ENCODE data around the gene HGFAC. TPM values are rescaled to one million over a fixed set of nuclear protein-coding genes. Genes with fewer than 3 reads are reported as not detected.
A peak's percentile ranks its signal among the peaks of the same experiment; 100 is the strongest.

Gene HGFAC
- total and polyA plus RNA-seq, 2 of the 13 experiments (the other 11 are each of a cell fraction or from before 2014, with no cell fraction given), result 8.5 to 63.6 TPM

DNA sequence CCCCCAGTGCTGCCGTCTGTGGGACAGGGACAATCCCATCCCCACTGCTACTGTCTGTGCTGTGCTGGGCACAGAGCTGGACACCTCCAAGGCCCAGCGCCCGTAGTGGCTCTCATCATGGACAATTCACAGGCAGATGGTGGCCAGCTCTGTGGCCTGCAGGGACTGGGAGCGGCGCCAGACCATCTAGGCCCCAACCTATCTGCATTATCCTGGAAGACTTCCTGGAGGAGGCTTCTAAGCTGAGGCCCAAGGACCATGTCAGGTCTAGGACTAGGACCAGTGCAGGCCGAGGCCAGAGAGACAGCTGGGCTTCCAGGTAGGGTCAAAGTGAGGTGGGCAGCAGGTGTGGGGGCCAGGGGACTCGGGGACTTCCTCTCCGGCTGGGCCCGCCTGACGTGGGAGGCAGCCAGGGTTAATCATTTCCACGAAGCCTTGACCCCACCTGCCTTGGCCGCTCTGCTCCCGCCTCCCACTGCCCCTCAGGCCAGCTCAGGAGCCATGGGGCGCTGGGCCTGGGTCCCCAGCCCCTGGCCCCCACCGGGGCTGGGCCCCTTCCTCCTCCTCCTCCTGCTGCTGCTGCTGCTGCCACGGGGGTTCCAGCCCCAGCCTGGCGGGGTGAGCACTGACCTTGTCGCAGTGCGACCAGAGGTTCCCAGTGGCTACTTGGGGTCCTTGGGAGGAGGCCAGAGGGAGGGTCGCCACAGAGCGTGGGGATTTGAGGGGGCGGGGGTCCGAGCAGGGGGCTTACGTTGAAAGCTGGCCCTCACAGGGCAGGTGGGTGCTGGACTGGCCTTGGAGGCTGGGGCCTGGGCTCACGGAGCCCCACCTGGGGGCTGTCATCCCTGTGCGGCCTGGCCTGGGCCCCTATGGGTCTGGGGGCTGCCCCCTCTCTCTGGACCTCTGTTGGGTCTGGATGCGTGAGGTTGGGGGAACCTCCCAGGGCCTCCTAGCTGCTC lies at the start of gene HGFAC (continued):
- TF ChIP-seq, protein P1, sequence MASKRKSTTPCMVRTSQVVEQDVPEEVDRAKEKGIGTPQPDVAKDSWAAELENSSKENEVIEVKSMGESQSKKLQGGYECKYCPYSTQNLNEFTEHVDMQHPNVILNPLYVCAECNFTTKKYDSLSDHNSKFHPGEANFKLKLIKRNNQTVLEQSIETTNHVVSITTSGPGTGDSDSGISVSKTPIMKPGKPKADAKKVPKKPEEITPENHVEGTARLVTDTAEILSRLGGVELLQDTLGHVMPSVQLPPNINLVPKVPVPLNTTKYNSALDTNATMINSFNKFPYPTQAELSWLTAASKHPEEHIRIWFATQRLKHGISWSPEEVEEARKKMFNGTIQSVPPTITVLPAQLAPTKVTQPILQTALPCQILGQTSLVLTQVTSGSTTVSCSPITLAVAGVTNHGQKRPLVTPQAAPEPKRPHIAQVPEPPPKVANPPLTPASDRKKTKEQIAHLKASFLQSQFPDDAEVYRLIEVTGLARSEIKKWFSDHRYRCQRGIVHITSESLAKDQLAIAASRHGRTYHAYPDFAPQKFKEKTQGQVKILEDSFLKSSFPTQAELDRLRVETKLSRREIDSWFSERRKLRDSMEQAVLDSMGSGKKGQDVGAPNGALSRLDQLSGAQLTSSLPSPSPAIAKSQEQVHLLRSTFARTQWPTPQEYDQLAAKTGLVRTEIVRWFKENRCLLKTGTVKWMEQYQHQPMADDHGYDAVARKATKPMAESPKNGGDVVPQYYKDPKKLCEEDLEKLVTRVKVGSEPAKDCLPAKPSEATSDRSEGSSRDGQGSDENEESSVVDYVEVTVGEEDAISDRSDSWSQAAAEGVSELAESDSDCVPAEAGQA (IDR thresholded peaks at IDR 0.05; ENCODE audit: low read depth), result 0 out of 2 replicates have a peak, but pooled peaks have one; percentile 42
- TF ChIP-seq, protein P1 (CRISPR knock-in tag; IDR thresholded peaks at IDR 0.05; ENCODE audit: borderline replicate concordance), result no peak
- TF ChIP-seq, protein P2, sequence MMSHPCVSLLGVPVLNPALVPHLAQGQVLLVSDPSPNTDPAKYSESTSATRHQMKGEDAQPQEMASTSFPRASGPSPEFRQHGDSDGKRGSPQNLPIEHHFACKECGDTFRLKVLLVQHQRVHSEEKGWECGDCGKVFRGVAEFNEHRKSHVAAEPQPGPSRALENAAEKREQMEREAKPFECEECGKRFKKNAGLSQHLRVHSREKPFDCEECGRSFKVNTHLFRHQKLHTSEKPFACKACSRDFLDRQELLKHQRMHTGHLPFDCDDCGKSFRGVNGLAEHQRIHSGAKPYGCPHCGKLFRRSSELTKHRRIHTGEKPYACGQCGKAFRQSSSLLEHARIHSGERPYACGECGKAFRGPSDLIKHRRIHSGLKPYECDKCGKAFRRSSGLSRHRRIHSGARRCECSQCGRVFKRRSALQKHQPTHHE (CRISPR knock-in tag; IDR thresholded peaks at IDR 0.05; ENCODE audit: borderline replicate concordance), result no peak
- TF ChIP-seq GFI1 (CRISPR knock-in tag; IDR thresholded peaks at IDR 0.05; ENCODE audit: borderline replicate concordance) (0 out of 2 replicates have a peak, but pooled peaks have one; percentile 58), PLRG1 (conservative IDR thresholded peaks at IDR 0.05) (no peak), RXRA (CRISPR knock-in tag; IDR thresholded peaks at IDR 0.05) (peak; percentile 88), ZNF343 (CRISPR knock-in tag; IDR thresholded peaks at IDR 0.05) (no peak), KLF13 (CRISPR knock-in tag; IDR thresholded peaks at IDR 0.05) (no peak), ZNF354B (CRISPR knock-in tag; IDR thresholded peaks at IDR 0.05) (no peak), ZSCAN12 (CRISPR knock-in tag; IDR thresholded peaks at IDR 0.05) (no peak), ZKSCAN1 (IDR thresholded peaks at IDR 0.05; ENCODE audit: low read length) (no peak), HOXA3 (CRISPR knock-in tag; IDR thresholded peaks at IDR 0.05) (peak; percentile 81), DNMT3B (CRISPR knock-in tag; conservative IDR thresholded peaks at IDR 0.05) (no peak), HDAC2 (CRISPR knock-in tag; IDR thresholded peaks at IDR 0.05) (peak; percentile 55), ZNF782 (CRISPR knock-in tag; IDR thresholded peaks at IDR 0.05; ENCODE audit: borderline replicate concordance) (no peak), NR2C2 (CRISPR knock-in tag; IDR thresholded peaks at IDR 0.05; ENCODE audit: borderline replicate concordance) (peak; percentile 72; the same call in 1 of the 2 replicates), ELF1 (CRISPR knock-in tag; IDR thresholded peaks at IDR 0.05) (peak; percentile 63; the same call in 1 of the 2 replicates), HOXA9 (CRISPR knock-in tag; IDR thresholded peaks at IDR 0.05; ENCODE audit: borderline replicate concordance) (no peak), MTA1 (CRISPR knock-in tag; IDR thresholded peaks at IDR 0.05; ENCODE audit: borderline replicate concordance) (no peak; the same call in 1 of the 2 replicates)
- TF ChIP-seq, protein P3, sequence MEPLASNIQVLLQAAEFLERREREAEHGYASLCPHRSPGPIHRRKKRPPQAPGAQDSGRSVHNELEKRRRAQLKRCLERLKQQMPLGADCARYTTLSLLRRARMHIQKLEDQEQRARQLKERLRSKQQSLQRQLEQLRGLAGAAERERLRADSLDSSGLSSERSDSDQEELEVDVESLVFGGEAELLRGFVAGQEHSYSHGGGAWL (CRISPR knock-in tag; IDR thresholded peaks at IDR 0.05), result no peak
- TF ChIP-seq, protein P4, sequence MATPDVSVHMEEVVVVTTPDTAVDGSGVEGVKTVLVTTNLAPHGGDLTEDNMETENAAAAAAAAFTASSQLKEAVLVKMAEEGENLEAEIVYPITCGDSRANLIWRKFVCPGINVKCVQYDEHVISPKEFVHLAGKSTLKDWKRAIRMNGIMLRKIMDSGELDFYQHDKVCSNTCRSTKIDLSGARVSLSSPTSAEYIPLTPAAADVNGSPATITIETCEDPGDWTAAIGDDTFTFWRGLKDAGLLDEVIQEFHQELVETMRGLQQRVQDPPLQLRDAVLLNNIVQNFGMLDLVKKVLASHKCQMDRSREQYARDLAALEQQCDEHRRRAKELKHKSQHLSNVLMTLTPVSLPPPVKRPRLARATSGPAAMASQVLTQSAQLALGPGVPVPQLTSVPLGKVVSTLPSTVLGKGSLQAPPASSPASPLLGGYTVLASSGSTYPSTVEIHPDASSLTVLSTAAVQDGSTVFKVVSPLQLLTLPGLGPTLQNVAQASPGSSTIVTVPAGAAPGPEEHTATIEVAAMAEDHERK (CRISPR knock-in tag; IDR thresholded peaks at IDR 0.05; ENCODE audit: low read depth), result no peak

Data from HepG2 (cell line).